HG03575 (cell line): ENCODE data around the gene SMARCAL1.
"Not testable (repeated sequence)": the region's sequence is repeated elsewhere in the genome, so short reads cannot be mapped to it uniquely, and the experiment has no call there.

Experiments used
- ATAC-seq: cut with Tn5 transposase; IDR thresholded peaks from one replicate; pipeline ENCODE4 v1.9.1; 2021; ENCODE audit not compliant: unreplicated experiment, insufficient number of reproducible peaks, low FRiP score; ENCODE audit errors: extremely low read depth

The SMARCAL1 gene

GRCh38 chr2:216516730-216517350, 104.6 kb downstream of the SMARCAL1 start:
- no peak for ATAC-seq

- no peak for ATAC-seq
Measured at GRCh38 chr2:216517447-216518225, 105.4 kb downstream of the SMARCAL1 start.

- ATAC-seq, result not testable (repeated sequence)
Measured at GRCh38 chr2:216518566-216519119, 106.4 kb downstream of the SMARCAL1 start.

GRCh38 chr2:216519154-216519762, 107.0 kb downstream of the SMARCAL1 start:
- ATAC-seq, result no peak

- ATAC-seq, result no peak
Measured at GRCh38 chr2:216520112-216520511, 107.8 kb downstream of the SMARCAL1 start.

GRCh38 chr2:216522892-216523502, 110.7 kb downstream of the SMARCAL1 start:
- no peak for ATAC-seq

- ATAC-seq, result no peak
Measured at GRCh38 chr2:216525972-216526371, 113.7 kb downstream of the SMARCAL1 start.

GRCh38 chr2:216526939-216527338, 114.7 kb downstream of the SMARCAL1 start:
- no peak for ATAC-seq

GRCh38 chr2:216527600-216527999, 115.3 kb downstream of the SMARCAL1 start:
- ATAC-seq, result no peak

- no peak for ATAC-seq
Measured at GRCh38 chr2:216532562-216532961, 120.3 kb downstream of the SMARCAL1 start.
